ENCODE results near the gene SMIM36.
"Not testable (repeated sequence)": the region's sequence is repeated elsewhere in the genome, so short reads cannot be mapped to it uniquely, and the experiment has no call there.

Gene SMIM36

GRCh38 chr17:55453839-55454557 is 57.3 kb downstream of the SMIM36 start:
- DNase-seq (ENCODE audit: extremely low read depth, low read depth), result no peak
- no peak for TF ChIP-seq CTCF (IDR thresholded peaks at IDR 0.05; ENCODE audit: low read depth, low read length)

- DNase-seq (ENCODE audit: extremely low read depth, low read depth), result no peak
- TF ChIP-seq CTCF (IDR thresholded peaks at IDR 0.05; ENCODE audit: low read depth, low read length), result no peak
Measured at GRCh38 chr17:55452139-55452790, 59.0 kb downstream of the SMIM36 start.

- TF ChIP-seq CTCF (IDR thresholded peaks at IDR 0.05; ENCODE audit: low read depth, low read length), result no peak
- DNase-seq (ENCODE audit: extremely low read depth, low read depth), result no peak
Measured at GRCh38 chr17:55451758-55452138, 59.5 kb downstream of the SMIM36 start.

- DNase-seq (ENCODE audit: extremely low read depth, low read depth), result no peak
- TF ChIP-seq CTCF (IDR thresholded peaks at IDR 0.05; ENCODE audit: low read depth, low read length), result no peak
Measured at GRCh38 chr17:55451203-55451641, 60.0 kb downstream of the SMIM36 start.

GRCh38 chr17:55450232-55450825 is 60.9 kb downstream of the SMIM36 start:
- TF ChIP-seq CTCF (IDR thresholded peaks at IDR 0.05; ENCODE audit: low read depth, low read length), result no peak
- DNase-seq (ENCODE audit: extremely low read depth, low read depth), result no peak

GRCh38 chr17:55448681-55449080 is 62.6 kb downstream of the SMIM36 start:
- TF ChIP-seq CTCF (IDR thresholded peaks at IDR 0.05; ENCODE audit: low read depth, low read length), result no peak
- DNase-seq (ENCODE audit: extremely low read depth, low read depth), result no peak

GRCh38 chr17:55446581-55447205 is 64.6 kb downstream of the SMIM36 start:
- TF ChIP-seq CTCF (IDR thresholded peaks at IDR 0.05; ENCODE audit: low read depth, low read length), result no peak

GRCh38 chr17:55446004-55446403 is 65.2 kb downstream of the SMIM36 start:
- DNase-seq (ENCODE audit: extremely low read depth, low read depth), result not testable (repeated sequence)

More at GRCh38 chr17:55446581-55447205, 64.6 kb downstream of the SMIM36 start:
- no peak for DNase-seq (ENCODE audit: extremely low read depth, low read depth)

Data from AG09319 (cell line).